Fibroblast of lung (primary cell): Measurements from ENCODE around the gene FLNB. TPM values are rescaled to one million over a fixed set of nuclear protein-coding genes. Genes with fewer than 3 reads are reported as not detected.

Source experiments
- DNase-seq, 2 donors: peaks; one replicate each; pipeline versions ENCODE4 v3.0.0 to v3.0.0-alpha.2; 2010; ENCODE audit warnings: low read depth in 2 of 2
- H2AFZ ChIP-seq: 2 replicates; pipeline ENCODE4 v1.5.1; 2012; ENCODE audit warnings: low read length, control low read depth, inconsistent platforms
- H3K27ac ChIP-seq: 2 replicates; pipeline ENCODE4 v1.5.1; 2011; ENCODE audit warnings: low read length, control low read depth; ENCODE audit not compliant: insufficient read depth
- H3K27me3 ChIP-seq: 2 replicates; pipeline ENCODE4 v1.5.1; 2011; ENCODE audit warnings: mild to moderate bottlenecking, low read length; ENCODE audit not compliant: control insufficient read depth, insufficient read depth
- H3K36me3 ChIP-seq: 2 replicates; pipeline ENCODE4 v1.5.1; 2011; ENCODE audit warnings: low read length; ENCODE audit not compliant: control insufficient read depth, insufficient read depth
- H3K4me1 ChIP-seq: 2 replicates; pipeline ENCODE4 v1.5.1; 2011; ENCODE audit warnings: low read length; ENCODE audit not compliant: control insufficient read depth, insufficient read depth; ENCODE audit errors: extremely low read depth
- H3K4me2 ChIP-seq: 2 replicates; pipeline ENCODE4 v1.5.1; 2011; ENCODE audit warnings: low read length, control low read depth; ENCODE audit not compliant: insufficient read depth; ENCODE audit errors: extremely low read depth
- H3K4me3 ChIP-seq, 4 experiments: fragments of 200-600 bp in 1 of 4; sonication (generic) in 1 of 4; replicated peaks in 1 of 4; 2 replicates each; pipeline ENCODE4 v1.5.1; 2011 to 2016; ENCODE audit warnings: low read length in 4 of 4, low read depth in 3 of 4, mild to moderate bottlenecking in 3 of 4, control low read depth in 2 of 4, inconsistent platforms in 1 of 4, mixed read lengths in 1 of 4; ENCODE audit not compliant: insufficient read depth in 1 of 4; ENCODE audit errors: control extremely low read depth in 1 of 4
- H3K79me2 ChIP-seq: 2 replicates; pipeline ENCODE4 v1.5.1; 2012; ENCODE audit warnings: mild to moderate bottlenecking, low read length, inconsistent platforms; ENCODE audit not compliant: control insufficient read depth, insufficient read depth
- H3K9ac ChIP-seq: 2 replicates; pipeline ENCODE4 v1.5.1; 2011; ENCODE audit warnings: mild to moderate bottlenecking, low read length, control low read depth; ENCODE audit not compliant: insufficient read depth
- H3K9me3 ChIP-seq: 2 replicates; pipeline ENCODE4 v1.5.1; 2012; ENCODE audit warnings: low read depth, low read length; ENCODE audit not compliant: control insufficient read depth, insufficient read depth
- H4K20me1 ChIP-seq: 2 replicates; pipeline ENCODE4 v1.5.1; 2011; ENCODE audit warnings: low read length; ENCODE audit not compliant: control insufficient read depth, insufficient read depth; ENCODE audit errors: extremely low read depth
- CTCF ChIP-seq, 2 donors: IDR thresholded peaks in 1 of 2; conservative IDR thresholded peaks in 1 of 2; 1 replicate in 1 of 2; 2 replicates in 1 of 2; pipeline ENCODE4 v1.5.1; 2011 to 2012; ENCODE audit warnings: low read length in 2 of 2, control low read depth in 1 of 2, inconsistent platforms in 1 of 2, low read depth in 1 of 2, mild to moderate bottlenecking in 1 of 2
- EZH2 ChIP-seq: IDR thresholded peaks from 2 replicates; pipeline ENCODE4 v1.5.1; 2012; ENCODE audit warnings: low read length, control low read depth, mild to moderate bottlenecking; ENCODE audit errors: missing control alignments
- polyA plus RNA-seq, 2 donors: library from polyadenylated mRNA; depleted of rRNA in 1 of 2; stranded (reverse) in 1 of 2; unstranded in 1 of 2; fragments of >200 nt; gene quantifications; 2 replicates each; pipeline ENCODE4 v1.2.1, GENCODE V29; 2011 to 2012; ENCODE audit warnings: missing spikeins in 1 of 2
- total RNA-seq: library from RNA; depleted of rRNA; stranded (reverse); fragments of >200 nt; gene quantifications from 2 replicates; pipeline ENCODE4 v1.2.1, GENCODE V29; 2014

FLNB gene
- total and polyA plus RNA-seq, 2 donors (not counting 1 experiment from before 2014, with no cell fraction given): 81.7 to 105 TPM

GRCh38 chr3:58098531-58098930 lies 90.3 kb downstream of the FLNB start:
- H4K20me1 ChIP-seq: no peaks in the 10 kb centered on the region
- H2AFZ ChIP-seq: no peak overlapping the region
- H3K79me2 ChIP-seq: no peaks in the 10 kb centered on the region
- no peak overlapping the region for H3K27ac ChIP-seq
- no peaks in the 10 kb centered on the region for H3K27me3 ChIP-seq
- peaks cover 16% of the 10 kb centered on the region for H3K36me3 ChIP-seq
- no peaks in the 10 kb centered on the region for H3K9me3 ChIP-seq
- H3K4me3 ChIP-seq: no peak overlapping the region
- H3K9ac ChIP-seq: no peak overlapping the region
- TF ChIP-seq CTCF (conservative IDR thresholded peaks at IDR 0.05 in 1 of 2, IDR thresholded peaks at IDR 0.05 in 1 of 2; ENCODE audit: low read depth in 1 of 2, low read length in 2 of 2) (no peak), EZH2 (no peak)
- H3K4me1 ChIP-seq: no peaks in the 10 kb centered on the region
- no peak overlapping the region for H3K4me2 ChIP-seq
- no peak for DNase-seq

GRCh38 chr3:58099865-58100264 lies 91.6 kb downstream of the FLNB start:
- no peak overlapping the region for H3K27ac ChIP-seq
- H2AFZ ChIP-seq: no peak overlapping the region
- peaks cover 18% of the 10 kb centered on the region for H3K36me3 ChIP-seq
- no peak overlapping the region for H3K4me2 ChIP-seq
- H3K9me3 ChIP-seq: no peaks in the 10 kb centered on the region
- DNase-seq: no peak
- H3K9ac ChIP-seq: no peak overlapping the region
- TF ChIP-seq EZH2 (no peak), CTCF (conservative IDR thresholded peaks at IDR 0.05 in 1 of 2, IDR thresholded peaks at IDR 0.05 in 1 of 2; ENCODE audit: low read depth in 1 of 2, low read length in 2 of 2) (no peak)
- no peaks in the 10 kb centered on the region for H3K4me1 ChIP-seq
- H4K20me1 ChIP-seq: no peaks in the 10 kb centered on the region
- H3K27me3 ChIP-seq: no peaks in the 10 kb centered on the region
- H3K4me3 ChIP-seq: no peak overlapping the region
- no peaks in the 10 kb centered on the region for H3K79me2 ChIP-seq

- Histone ChIP-seq H2AFZ (no peak overlapping the region), H3K9me3 (no peaks in the 10 kb centered on the region), H3K9ac (no peak overlapping the region), H3K27ac (no peak overlapping the region), H3K4me2 (no peak overlapping the region), H4K20me1 (no peaks in the 10 kb centered on the region), H3K36me3 (peaks cover 19% of the 10 kb centered on the region), H3K4me3 (no peak overlapping the region), H3K79me2 (no peaks in the 10 kb centered on the region), H3K27me3 (no peaks in the 10 kb centered on the region), H3K4me1 (no peaks in the 10 kb centered on the region)
- TF ChIP-seq EZH2 (no peak), CTCF (conservative IDR thresholded peaks at IDR 0.05 in 1 of 2, IDR thresholded peaks at IDR 0.05 in 1 of 2; ENCODE audit: low read depth in 1 of 2, low read length in 2 of 2) (no peak)
- peak in 1 of 2 donors; percentile 29 for DNase-seq
These were observed 93.5 kb downstream of the FLNB start for GRCh38 chr3:58101499-58102389.
